GM12865 (cell line): ENCODE data around the gene MAIP1.
A peak's percentile ranks its signal among the peaks of the same experiment; 100 is the strongest.
"Not testable (repeated sequence)": the region's sequence is repeated elsewhere in the genome, so short reads cannot be mapped to it uniquely, and the experiment has no call there.

Experiments
- DNase-seq: peaks from one replicate; pipeline ENCODE4 v3.0.0; 2010; ENCODE audit warnings: low read depth
- H3K4me3 ChIP-seq: 2 replicates; pipeline ENCODE4 v1.5.1; 2011; ENCODE audit warnings: mild to moderate bottlenecking, low read depth, low read length, control low read depth
- CTCF ChIP-seq: IDR thresholded peaks from 2 replicates; pipeline ENCODE4 v1.5.1; 2011; ENCODE audit warnings: low read length, control low read depth, low read depth, inconsistent platforms; ENCODE audit not compliant: insufficient read depth; ENCODE audit errors: missing control alignments

Gene MAIP1

GRCh38 chr2:199955339-199956061 lies at the start of gene MAIP1, which contains the start of gene TYW5:
TSS of gene MAIP1 (plus strand) at chr2:199955582. CDS start at chr2:199955799, 217 bp downstream.
TSS of gene TYW5 (minus strand) at chr2:199955491. CDS start at chr2:199955470, 21 bp downstream.
- DNase-seq: peak; percentile 90
- peak within 1 kb of the TSS; percentile 90 for H3K4me3 ChIP-seq
- TF ChIP-seq CTCF: peak; percentile 15

GRCh38 chr2:199907008-199907714 lies 48.2 kb upstream of the MAIP1 start:
- no peak for TF ChIP-seq CTCF
- H3K4me3 ChIP-seq: no peak overlapping the region
- DNase-seq: no peak

- H3K4me3 ChIP-seq: peak overlapping the region; percentile 99
- DNase-seq: peak; percentile 18
Observed at GRCh38 chr2:199910338-199911051, 44.9 kb upstream of the MAIP1 start.

GRCh38 chr2:199911052-199911876 lies 44.1 kb upstream of the MAIP1 start, which contains the start of gene C2orf69:
TSS of gene C2orf69 (plus strand) at chr2:199911293. CDS start at chr2:199911439, 146 bp downstream.
- TF ChIP-seq CTCF: no peak
- H3K4me3 ChIP-seq: peak within 1 kb of the TSS; percentile 99
- DNase-seq: peak; percentile 99

More at GRCh38 chr2:199910338-199911051, 44.9 kb upstream of the MAIP1 start:
- no peak for TF ChIP-seq CTCF

GRCh38 chr2:199911877-199912161 lies 43.6 kb upstream of the MAIP1 start:
- no peak for DNase-seq
- peak overlapping the region; percentile 99 for H3K4me3 ChIP-seq
- no peak for TF ChIP-seq CTCF

GRCh38 chr2:199912553-199913114 lies 42.7 kb upstream of the MAIP1 start:
- peak overlapping the region; percentile 99 for H3K4me3 ChIP-seq
- DNase-seq: not testable (repeated sequence)
